Mucosa of stomach (tissue), 1 donor: ENCODE data around the gene MAST4.

ENCODE experiments used
- H3K27me3 ChIP-seq: one replicate; pipeline ENCODE4 v1.7.0; 2013; ENCODE audit warnings: mild to moderate bottlenecking, low read length; ENCODE audit not compliant: control insufficient read depth, insufficient read depth
- H3K36me3 ChIP-seq: one replicate; pipeline ENCODE4 v1.7.0; 2013; ENCODE audit warnings: low read length; ENCODE audit not compliant: control insufficient read depth, insufficient read depth
- H3K4me1 ChIP-seq: one replicate; pipeline ENCODE4 v1.7.0; 2013; ENCODE audit warnings: mild to moderate bottlenecking, low read length; ENCODE audit not compliant: control insufficient read depth, insufficient read depth
- H3K4me3 ChIP-seq: one replicate; pipeline ENCODE4 v1.7.0; 2013; ENCODE audit warnings: low read length
- H3K9ac ChIP-seq: one replicate; pipeline ENCODE4 v1.7.0; 2013; ENCODE audit warnings: mild to moderate bottlenecking, low read length, moderate library complexity
- H3K9me3 ChIP-seq: one replicate; pipeline ENCODE4 v1.7.0; 2013; ENCODE audit warnings: mild to moderate bottlenecking, low read length, moderate library complexity; ENCODE audit not compliant: control insufficient read depth
- donor health status: Pancreatic carcinoma.

Gene MAST4

GRCh38 chr5:66777868-66778267 is 181.7 kb downstream of the MAST4 start:
- Histone ChIP-seq H3K9ac (no peak overlapping the region), H3K4me3 (no peak overlapping the region), H3K27me3 (no peaks in the 10 kb centered on the region), H3K4me1 (no peaks in the 10 kb centered on the region), H3K9me3 (no peaks in the 10 kb centered on the region), H3K36me3 (no peaks in the 10 kb centered on the region)

GRCh38 chr5:66779528-66779927 is 183.3 kb downstream of the MAST4 start:
- H3K9ac ChIP-seq: no peak overlapping the region
- H3K4me3 ChIP-seq: no peak overlapping the region
- no peaks in the 10 kb centered on the region for H3K4me1 ChIP-seq
- H3K9me3 ChIP-seq: no peaks in the 10 kb centered on the region
- H3K36me3 ChIP-seq: no peaks in the 10 kb centered on the region
- no peaks in the 10 kb centered on the region for H3K27me3 ChIP-seq

- no peaks in the 10 kb centered on the region for H3K36me3 ChIP-seq
- H3K9ac ChIP-seq: no peak overlapping the region
- H3K4me3 ChIP-seq: no peak overlapping the region
- H3K9me3 ChIP-seq: no peaks in the 10 kb centered on the region
- H3K27me3 ChIP-seq: no peaks in the 10 kb centered on the region
- no peaks in the 10 kb centered on the region for H3K4me1 ChIP-seq
These were observed 192.4 kb downstream of the MAST4 start for GRCh38 chr5:66788556-66788955.

- Histone ChIP-seq H3K4me3 (no peak overlapping the region), H3K27me3 (no peaks in the 10 kb centered on the region), H3K9me3 (no peaks in the 10 kb centered on the region), H3K9ac (no peak overlapping the region), H3K36me3 (no peaks in the 10 kb centered on the region), H3K4me1 (no peaks in the 10 kb centered on the region)
These were observed 193.2 kb downstream of the MAST4 start for GRCh38 chr5:66789434-66789833.

- Histone ChIP-seq H3K9me3 (no peaks in the 10 kb centered on the region), H3K27me3 (no peaks in the 10 kb centered on the region), H3K4me1 (no peaks in the 10 kb centered on the region)
These were observed 196.9 kb downstream of the MAST4 start for GRCh38 chr5:66793049-66793448.

GRCh38 chr5:66795682-66796081 is 199.5 kb downstream of the MAST4 start:
- no peak overlapping the region for H3K9ac ChIP-seq
- no peaks in the 10 kb centered on the region for H3K4me1 ChIP-seq
- H3K9me3 ChIP-seq: no peaks in the 10 kb centered on the region
- no peaks in the 10 kb centered on the region for H3K27me3 ChIP-seq
- H3K36me3 ChIP-seq: no peaks in the 10 kb centered on the region
- H3K4me3 ChIP-seq: no peak overlapping the region

More at GRCh38 chr5:66793049-66793448, 196.9 kb downstream of the MAST4 start:
- Histone ChIP-seq H3K4me3 (no peak overlapping the region), H3K36me3 (no peaks in the 10 kb centered on the region), H3K9ac (no peak overlapping the region)

GRCh38 chr5:66796305-66797292 is 200.4 kb downstream of the MAST4 start:
- Histone ChIP-seq H3K27me3 (no peaks in the 10 kb centered on the region), H3K36me3 (no peaks in the 10 kb centered on the region), H3K4me3 (no peak overlapping the region), H3K4me1 (no peaks in the 10 kb centered on the region), H3K9me3 (no peaks in the 10 kb centered on the region), H3K9ac (no peak overlapping the region)

GRCh38 chr5:66802941-66803340 is 206.7 kb downstream of the MAST4 start:
- H3K36me3 ChIP-seq: no peaks in the 10 kb centered on the region
- no peaks in the 10 kb centered on the region for H3K4me1 ChIP-seq
- H3K9me3 ChIP-seq: no peaks in the 10 kb centered on the region
- no peak overlapping the region for H3K9ac ChIP-seq
- H3K4me3 ChIP-seq: no peak overlapping the region
- H3K27me3 ChIP-seq: no peaks in the 10 kb centered on the region

- Histone ChIP-seq H3K36me3 (no peaks in the 10 kb centered on the region), H3K4me1 (no peaks in the 10 kb centered on the region), H3K9me3 (no peaks in the 10 kb centered on the region), H3K4me3 (no peak overlapping the region), H3K27me3 (no peaks in the 10 kb centered on the region), H3K9ac (no peak overlapping the region)
These were observed 209.6 kb downstream of the MAST4 start for GRCh38 chr5:66805514-66806430.

GRCh38 chr5:66807743-66808142 is 211.6 kb downstream of the MAST4 start:
- no peak overlapping the region for H3K4me3 ChIP-seq

GRCh38 chr5:66808663-66809062 is 212.5 kb downstream of the MAST4 start:
- H3K9me3 ChIP-seq: no peaks in the 10 kb centered on the region
- H3K4me3 ChIP-seq: no peak overlapping the region
- no peaks in the 10 kb centered on the region for H3K36me3 ChIP-seq
- no peaks in the 10 kb centered on the region for H3K4me1 ChIP-seq
- no peaks in the 10 kb centered on the region for H3K27me3 ChIP-seq
- no peak overlapping the region for H3K9ac ChIP-seq

More at GRCh38 chr5:66807743-66808142, 211.6 kb downstream of the MAST4 start:
- H3K36me3 ChIP-seq: no peaks in the 10 kb centered on the region
- no peaks in the 10 kb centered on the region for H3K4me1 ChIP-seq
- H3K27me3 ChIP-seq: no peaks in the 10 kb centered on the region
- no peak overlapping the region for H3K9ac ChIP-seq
- H3K9me3 ChIP-seq: no peaks in the 10 kb centered on the region

GRCh38 chr5:66810151-66810550 is 214.0 kb downstream of the MAST4 start:
- Histone ChIP-seq H3K9ac (no peak overlapping the region), H3K4me3 (no peak overlapping the region), H3K4me1 (no peaks in the 10 kb centered on the region), H3K27me3 (no peaks in the 10 kb centered on the region), H3K9me3 (no peaks in the 10 kb centered on the region), H3K36me3 (no peaks in the 10 kb centered on the region)
